ENCODE data around the gene CCR3.

DNA sequence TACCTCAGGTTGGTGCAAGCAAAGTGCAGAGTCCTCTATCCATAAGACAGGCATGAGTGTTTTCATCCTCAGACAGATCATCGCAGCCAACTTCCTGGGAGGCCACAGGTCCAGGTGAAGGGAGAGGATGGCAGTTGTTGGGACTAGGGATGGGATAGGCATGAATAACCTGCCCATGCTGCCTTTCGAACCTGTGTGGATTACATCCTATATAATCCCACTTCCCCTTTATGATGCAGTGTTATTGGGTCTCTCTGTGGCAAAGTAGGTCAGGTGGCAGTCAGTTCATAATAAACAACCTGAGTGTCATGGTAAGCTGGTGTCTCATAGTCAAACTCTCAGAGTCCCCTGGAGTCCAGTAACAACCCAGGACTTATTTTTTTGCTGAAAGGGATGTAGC, 40.4 kb downstream of the CCR3 start:
- TF ChIP-seq, protein P1, sequence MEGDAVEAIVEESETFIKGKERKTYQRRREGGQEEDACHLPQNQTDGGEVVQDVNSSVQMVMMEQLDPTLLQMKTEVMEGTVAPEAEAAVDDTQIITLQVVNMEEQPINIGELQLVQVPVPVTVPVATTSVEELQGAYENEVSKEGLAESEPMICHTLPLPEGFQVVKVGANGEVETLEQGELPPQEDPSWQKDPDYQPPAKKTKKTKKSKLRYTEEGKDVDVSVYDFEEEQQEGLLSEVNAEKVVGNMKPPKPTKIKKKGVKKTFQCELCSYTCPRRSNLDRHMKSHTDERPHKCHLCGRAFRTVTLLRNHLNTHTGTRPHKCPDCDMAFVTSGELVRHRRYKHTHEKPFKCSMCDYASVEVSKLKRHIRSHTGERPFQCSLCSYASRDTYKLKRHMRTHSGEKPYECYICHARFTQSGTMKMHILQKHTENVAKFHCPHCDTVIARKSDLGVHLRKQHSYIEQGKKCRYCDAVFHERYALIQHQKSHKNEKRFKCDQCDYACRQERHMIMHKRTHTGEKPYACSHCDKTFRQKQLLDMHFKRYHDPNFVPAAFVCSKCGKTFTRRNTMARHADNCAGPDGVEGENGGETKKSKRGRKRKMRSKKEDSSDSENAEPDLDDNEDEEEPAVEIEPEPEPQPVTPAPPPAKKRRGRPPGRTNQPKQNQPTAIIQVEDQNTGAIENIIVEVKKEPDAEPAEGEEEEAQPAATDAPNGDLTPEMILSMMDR (optimal IDR thresholded peaks at IDR 0.05 in 1 of 3, IDR thresholded peaks at IDR 0.05 in 1 of 3, conservative IDR thresholded peaks at IDR 0.05 in 1 of 3; ENCODE audit: extremely low read depth in 1 of 3, insufficient read depth in 2 of 3, low read length in 3 of 3) = no peak
- no peak for TF ChIP-seq EZH2 (IDR thresholded peaks at IDR 0.05; ENCODE audit: low read length)
